GM18873 (cell line): ENCODE measurements around the gene PHOSPHO1.
A peak's percentile ranks its signal among the peaks of the same experiment; 100 is the strongest.
"Not testable (repeated sequence)": the region's sequence is repeated elsewhere in the genome, so short reads cannot be mapped to it uniquely, and the experiment has no call there.

Experiments used
- ATAC-seq: cut with Tn5 transposase; IDR thresholded peaks from one replicate; pipeline ENCODE4 v1.9.1; 2021; ENCODE audit warnings: mild to moderate bottlenecking, moderate library complexity, moderate number of reproducible peaks; ENCODE audit not compliant: unreplicated experiment, low FRiP score

Gene PHOSPHO1, protein sequence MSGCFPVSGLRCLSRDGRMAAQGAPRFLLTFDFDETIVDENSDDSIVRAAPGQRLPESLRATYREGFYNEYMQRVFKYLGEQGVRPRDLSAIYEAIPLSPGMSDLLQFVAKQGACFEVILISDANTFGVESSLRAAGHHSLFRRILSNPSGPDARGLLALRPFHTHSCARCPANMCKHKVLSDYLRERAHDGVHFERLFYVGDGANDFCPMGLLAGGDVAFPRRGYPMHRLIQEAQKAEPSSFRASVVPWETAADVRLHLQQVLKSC

DNA sequence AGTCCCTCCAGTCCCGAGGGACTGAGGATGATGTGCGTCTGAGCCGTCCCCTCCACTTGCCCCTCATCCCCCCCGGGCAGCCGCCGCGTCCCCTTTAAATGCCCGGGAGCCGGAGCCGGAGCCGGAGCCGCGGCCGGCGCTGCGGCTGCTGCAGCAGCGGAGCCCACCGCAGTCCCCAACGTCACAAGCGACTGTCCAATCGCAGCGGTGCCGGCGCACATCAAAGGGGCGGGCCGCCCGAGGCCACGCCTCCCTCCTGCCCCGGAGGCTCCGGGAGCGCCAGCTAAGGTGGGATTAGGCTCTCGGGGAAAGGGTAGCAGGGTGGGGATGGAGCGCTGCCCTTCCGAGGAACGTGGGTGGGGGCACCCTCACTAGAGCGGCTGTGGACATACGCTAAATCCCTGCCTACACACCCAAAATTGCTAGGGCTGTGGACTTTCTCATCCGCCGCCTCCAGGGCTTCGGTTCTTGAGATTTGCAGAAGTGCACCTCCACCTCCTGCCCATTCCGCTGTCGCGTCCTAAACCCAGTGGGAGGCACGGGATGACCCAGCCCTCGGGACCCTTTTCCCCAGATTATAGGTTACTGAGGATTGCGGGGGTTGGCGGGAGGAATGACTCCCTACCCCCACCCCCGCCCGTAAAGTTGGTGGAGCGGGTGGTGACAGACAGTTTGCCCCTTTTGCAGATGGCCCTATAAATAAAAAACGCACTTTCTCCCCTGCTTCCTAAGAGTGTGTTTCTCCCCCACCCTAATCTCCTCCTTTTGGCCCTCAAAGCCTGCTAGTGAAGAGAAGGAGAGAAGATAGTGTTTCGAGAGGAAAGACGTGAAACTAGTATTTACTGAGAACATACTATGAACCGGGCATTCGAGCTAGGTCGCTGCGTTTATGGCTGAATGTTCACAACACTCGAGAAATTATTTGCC is at the start of gene PHOSPHO1:
PHOSPHO1 (minus strand) TSS at position 152 of the 927 bp plus-strand sequence. CDS start 4,096 bp downstream, outside the sequence.
- peak; percentile 65 for ATAC-seq

DNA sequence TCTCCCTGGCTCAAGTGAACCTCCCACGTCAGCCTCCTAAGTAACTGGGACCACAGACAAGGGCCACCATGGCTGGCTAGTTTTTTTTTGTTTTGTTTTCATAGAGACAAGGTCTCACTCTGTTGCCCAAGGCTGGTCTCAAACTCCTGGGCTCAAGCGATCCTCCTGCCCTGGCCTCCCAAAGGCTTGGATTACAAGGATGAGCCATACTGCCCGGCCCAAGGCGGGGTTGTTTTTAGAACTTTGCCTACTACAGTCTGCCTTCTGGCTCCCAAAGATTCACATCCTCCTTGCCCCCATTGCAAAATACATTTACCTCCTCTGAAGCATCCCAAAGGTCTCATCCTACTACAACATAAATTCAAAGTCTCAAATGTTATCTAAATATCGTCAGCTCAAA is 49.5 kb upstream of the PHOSPHO1 start:
- no peak for ATAC-seq

DNA sequence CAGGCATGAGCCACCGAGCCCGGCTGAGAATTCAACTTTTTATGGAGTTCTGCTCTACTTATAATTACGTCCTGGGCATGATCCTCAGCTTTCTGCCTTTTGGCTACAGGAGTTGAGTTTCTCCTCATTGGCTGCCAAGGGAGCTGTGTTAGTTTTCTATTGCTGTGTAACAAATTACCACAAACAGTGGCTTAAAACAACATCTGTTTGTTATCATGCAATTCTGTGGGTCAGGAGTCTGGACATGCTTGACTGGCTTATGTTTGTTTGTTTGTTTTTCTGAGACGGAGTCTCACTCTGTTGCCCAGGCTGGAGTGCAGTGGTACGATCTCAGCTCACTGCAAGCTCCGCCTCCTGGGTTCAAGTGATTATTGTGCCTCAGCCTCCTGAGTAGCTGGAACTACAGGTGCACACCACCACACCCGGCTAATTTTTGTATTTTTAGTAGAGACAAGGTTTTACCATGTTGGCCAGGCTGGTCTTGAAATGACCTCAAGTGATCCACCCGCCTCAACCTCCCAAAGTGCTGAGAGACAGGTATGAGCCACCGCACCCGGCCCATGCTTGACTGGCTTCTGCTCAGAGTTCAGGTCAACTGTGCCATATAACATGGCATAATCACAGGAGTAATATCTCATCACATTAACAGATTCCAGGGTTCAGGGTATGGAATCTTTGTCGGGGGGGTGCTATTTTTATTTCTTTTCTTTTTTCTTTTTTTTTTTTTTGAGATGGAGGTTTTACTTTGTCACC is 48.9 kb upstream of the PHOSPHO1 start:
- not testable (repeated sequence) for ATAC-seq

DNA sequence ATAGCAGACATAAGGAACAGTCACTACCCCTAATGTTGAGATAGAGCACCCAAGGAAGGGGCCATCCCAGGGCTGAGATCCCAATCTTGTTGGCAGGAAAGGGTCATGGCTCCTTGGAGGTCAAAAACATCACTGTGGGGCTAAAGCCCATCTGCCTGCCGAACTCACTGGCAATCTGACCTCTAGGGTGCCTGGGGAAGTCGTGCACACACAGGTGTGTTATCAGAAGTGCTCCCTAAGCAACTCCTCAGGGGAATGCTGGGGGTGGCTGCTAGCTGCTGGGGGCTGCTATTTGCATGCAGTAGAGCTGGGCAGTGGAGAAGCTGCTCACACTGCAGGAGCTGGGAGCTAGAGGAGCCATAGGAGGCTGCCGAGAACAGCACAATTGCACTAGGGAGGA is 47.5 kb upstream of the PHOSPHO1 start:
- ATAC-seq: no peak

DNA sequence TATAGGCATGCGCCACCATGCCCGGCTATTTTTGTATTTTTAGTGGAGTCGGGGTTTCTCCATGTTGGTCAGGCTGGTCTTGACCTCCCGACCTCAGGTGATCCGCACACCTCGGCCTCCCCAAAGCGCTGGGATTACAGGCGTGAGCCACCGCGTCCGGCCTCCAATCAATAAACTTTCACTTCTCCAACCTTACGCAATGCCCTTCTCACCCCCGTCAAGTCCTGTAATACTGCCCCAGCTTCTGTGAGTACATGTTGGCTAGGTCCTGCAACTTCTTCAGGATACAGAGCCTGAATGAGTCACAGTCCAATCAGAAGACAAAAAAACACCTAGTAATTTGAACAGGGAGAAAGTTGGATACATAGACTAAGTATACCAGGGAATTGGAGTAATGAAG is 47.1 kb upstream of the PHOSPHO1 start:
- no peak for ATAC-seq

DNA sequence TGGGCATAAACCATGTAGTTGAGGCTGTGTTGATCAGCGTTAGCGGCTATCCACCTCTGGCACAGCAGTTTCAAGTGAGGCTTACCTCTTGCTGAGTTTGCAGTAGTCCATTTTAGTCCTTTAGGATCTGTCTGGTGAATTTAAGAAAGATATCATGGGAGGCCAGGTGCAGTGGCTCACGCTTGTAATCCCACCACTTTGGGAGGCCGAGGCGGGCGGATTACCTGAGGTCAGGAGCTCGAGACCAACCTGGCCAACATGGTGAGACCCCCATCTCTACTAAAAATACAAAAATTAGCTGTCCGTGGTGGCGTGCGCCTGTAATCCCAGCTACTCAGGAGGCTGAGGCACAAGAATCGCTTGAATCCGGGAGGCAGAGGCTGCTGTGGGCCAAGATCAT is 45.4 kb upstream of the PHOSPHO1 start:
- not testable (repeated sequence) for ATAC-seq

DNA sequence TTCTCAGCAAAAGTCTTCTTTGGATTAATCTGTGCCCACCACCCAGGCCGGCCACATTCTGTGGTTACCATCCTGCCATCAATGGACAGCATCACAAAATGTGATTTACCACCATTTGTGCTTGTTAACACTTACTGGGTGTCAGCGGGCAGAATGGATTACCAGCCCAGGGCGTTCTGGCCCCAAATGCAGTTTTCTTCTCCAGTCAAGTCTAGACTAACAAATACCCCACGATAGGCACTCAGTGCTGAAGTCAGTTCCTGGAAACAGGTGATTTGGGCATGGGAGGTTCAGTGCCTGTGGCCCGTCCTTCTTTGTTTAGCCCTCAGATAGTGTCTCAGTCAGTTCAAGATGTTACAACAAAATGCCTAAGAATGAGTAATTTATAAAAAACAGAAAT is 38.8 kb upstream of the PHOSPHO1 start:
- ATAC-seq: no peak

DNA sequence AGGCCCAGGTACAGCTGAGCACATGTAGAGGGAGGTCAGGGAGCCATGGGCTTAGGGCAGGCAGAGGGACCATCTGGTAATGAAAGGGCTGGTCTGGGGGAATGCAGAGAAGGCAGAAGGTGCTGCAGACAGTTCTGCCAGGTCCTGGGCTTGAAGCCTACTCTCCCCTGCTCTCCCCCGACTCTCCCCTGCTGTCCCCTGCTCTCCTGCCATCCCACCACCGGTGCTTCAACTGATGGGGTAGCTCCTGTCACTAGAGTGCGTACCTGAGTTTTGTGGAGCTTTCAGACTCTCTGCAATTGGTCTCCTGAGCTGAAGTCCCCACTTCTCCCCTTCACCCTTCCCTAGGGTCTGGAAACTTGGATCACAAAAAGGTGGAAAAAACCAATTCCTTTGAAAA is 37.3 kb upstream of the PHOSPHO1 start:
- no peak for ATAC-seq

DNA sequence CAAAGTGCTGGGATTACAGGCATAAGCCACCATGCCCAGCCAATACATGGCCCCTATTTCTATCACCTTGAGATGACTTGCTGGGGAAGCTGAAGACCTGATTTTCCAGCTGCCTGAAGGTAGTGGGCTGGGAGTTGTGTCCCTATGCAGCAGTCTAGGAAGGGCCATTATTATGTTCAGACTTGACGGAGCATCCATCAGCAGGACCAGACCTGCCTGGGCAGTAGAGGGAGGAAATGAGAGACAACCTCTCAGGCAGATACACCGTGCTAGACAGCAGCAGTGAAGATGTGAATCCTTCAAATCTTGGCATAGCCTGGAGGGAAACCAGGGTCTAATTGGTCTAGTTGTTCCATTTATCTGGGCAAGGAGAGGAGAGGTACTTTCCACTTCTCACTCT is 35.6 kb upstream of the PHOSPHO1 start:
- no peak for ATAC-seq

DNA sequence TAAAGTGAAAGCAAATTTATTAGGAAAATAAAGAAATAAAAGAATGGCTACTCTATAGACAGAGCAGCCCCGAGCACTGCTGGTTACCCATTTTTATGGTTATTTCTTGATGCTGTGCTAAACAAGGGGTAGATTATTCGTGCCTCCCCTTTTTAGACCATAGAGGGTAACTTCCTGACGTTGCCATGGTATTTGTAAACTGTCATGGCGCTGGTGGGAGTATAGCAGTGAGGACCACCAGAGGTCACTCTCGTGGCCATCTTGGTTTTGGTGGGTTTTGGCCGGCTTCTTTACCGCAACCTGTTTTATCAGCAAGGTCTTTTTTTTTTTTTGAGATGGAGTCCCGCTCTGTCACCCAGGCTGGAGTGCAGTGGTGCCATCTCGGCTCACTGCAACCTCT is 31.0 kb upstream of the PHOSPHO1 start:
- not testable (repeated sequence) for ATAC-seq

DNA sequence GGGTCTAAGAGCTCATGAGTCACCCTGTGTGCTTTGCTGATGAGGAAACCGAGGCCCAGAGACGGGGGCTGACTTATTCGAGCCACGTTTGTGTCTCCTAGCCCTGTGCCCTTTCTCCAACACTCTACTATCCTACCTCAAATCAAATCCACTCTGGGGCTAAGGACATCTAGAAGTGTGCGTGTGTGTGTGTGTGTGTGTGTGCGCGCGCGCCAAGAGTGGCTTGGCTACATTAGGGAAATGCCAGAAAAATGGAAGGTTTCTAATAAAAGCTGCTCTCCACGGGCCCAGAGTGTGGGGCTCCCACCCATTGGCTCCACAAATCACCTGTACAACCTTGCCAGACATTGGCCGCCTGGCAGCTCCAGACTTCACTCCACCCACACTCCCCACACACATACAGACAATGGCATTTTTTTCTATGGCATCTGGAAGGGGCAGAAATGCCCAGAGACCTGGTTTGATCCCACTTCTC is 30.3 kb upstream of the PHOSPHO1 start:
- ATAC-seq: no peak

DNA sequence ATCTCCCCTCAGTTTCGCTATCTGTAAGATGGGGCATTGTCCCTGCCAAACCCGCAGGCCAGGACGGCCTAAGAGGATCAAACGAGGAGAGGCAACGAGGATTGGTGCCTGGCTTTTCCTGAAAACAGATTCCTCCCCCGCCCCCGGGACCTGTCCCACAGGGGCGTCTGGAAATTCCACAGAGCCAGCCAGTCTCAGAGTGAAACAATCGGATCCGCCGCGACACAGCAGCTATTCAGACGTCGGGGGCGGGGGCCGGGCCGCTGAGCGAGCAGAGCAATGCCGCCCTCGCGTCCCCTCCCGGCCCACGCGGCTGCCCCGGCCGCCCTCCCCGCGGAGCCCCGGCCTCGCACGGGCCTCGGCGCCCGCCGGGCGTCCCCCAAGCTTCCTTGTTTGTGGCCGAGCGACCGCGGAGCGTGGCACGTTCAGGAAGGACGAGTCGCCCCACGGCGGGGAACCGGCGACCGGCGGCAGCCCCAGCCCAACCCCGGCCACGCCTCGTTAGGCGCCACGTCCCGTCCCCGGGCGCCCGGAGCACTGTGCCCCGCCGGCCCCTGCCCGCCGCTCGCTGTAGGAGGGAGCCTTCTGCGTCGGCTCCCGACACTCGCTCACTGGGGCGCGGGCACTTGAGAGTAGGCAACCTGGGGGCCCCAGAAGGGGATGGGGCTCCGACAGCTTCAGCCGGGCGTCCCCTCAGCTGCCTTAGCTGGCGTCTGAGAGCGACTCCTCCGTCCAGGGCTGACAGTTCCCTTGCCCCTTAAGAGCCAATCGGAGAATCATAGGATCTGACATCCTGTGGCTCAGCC is 29.6 kb upstream of the PHOSPHO1 start:
- no peak for ATAC-seq

DNA sequence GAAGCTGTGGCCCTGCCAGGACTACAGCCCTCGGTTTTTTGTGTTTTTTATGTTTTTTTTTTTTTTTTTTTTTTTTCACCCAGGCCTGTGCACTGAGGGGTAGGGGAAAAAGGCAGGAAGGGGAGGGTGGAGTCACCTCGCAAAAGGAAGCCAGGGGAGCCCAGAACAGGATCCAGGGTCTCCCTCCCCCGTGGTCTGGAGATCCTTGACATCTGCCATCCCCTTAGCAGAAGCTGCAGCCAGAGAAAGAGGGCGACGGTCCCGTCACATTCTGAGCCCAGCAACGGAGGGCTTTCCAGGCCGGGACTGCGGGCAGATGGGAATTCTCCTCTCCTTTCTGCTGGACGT is 29.1 kb upstream of the PHOSPHO1 start:
- no peak for ATAC-seq

DNA sequence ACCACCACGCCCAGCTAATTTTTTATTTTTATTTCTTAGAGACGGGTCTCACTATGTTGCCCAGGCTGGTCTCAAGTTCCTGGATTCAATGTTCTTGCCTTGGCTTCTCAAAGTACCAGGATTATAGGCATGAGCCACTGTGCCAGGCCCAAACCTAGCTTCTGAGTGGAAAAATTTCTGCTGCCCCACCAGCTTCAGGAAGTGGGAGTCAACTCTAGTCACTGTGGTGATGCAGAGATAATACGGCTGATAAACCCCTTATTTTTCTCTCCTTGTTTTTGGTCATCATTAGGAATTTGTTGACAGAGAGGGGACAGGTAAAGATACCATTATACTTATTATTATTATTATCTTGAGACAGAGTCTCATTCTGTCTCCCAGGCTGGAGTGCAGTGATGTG is 27.8 kb upstream of the PHOSPHO1 start:
- no peak for ATAC-seq

DNA sequence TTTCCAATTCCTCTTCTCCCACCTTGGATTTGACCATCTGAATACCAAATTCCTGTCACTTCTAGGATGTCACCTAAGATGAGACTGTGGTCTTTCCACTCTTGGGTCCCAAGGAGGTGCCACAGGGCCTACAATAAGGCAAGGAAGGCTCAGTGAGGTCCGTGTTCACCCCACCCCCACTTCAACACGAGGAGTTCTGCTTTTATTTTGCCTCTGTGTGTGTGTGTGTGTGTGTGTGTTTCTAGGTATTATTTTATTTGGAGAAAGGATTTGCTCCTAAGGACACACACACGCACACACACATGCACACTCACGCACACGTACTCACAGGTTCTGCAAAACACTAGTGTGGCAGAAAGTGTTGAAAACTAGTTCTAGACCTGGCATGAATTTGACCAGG is 24.5 kb upstream of the PHOSPHO1 start:
- ATAC-seq: no peak

DNA sequence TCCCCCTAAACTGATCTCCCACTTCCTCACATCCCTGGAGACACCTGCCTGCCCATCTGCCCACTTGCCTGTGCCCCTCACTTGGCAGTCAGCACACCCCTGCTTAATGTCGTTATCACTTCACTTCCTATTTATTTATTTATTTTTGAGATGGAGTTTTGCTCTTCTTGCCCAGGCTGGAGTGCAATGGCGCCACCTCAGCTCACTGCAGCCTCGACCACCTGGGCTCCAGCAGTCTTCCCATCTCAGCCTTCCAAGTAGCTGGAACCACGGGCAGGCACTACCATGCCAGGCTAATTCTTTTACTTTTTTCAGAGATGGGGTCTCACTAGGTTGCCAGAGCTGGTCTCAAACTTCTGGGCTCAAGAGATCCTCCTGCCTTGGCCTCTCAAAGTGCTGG is 23.5 kb upstream of the PHOSPHO1 start:
- no peak for ATAC-seq

DNA sequence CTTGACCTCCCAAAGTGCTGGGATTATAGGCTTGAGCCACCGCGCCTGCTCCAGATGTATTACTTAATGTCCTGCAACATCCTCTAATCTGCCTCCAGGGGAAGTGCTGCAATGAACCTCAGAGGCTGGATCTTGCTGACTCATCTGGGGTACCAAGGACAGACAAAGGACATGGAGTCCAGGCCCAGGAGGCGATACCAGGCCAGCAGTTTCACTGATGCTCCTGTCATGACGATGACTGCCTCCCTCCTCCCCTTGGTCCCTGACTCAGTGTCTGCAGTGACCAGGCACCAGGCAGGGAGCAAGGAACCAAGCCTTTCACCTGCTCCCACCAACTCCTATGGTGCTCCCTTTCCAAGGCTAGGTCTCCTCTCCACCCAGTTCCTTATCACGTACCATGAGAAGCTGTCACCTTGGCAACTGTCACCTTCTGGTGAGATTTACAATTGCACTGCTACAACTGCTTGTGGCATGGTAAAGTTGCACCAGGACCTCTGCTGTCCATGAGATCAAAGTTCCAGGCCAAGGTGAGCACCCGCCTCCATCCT is 21.6 kb upstream of the PHOSPHO1 start:
- no peak for ATAC-seq

DNA sequence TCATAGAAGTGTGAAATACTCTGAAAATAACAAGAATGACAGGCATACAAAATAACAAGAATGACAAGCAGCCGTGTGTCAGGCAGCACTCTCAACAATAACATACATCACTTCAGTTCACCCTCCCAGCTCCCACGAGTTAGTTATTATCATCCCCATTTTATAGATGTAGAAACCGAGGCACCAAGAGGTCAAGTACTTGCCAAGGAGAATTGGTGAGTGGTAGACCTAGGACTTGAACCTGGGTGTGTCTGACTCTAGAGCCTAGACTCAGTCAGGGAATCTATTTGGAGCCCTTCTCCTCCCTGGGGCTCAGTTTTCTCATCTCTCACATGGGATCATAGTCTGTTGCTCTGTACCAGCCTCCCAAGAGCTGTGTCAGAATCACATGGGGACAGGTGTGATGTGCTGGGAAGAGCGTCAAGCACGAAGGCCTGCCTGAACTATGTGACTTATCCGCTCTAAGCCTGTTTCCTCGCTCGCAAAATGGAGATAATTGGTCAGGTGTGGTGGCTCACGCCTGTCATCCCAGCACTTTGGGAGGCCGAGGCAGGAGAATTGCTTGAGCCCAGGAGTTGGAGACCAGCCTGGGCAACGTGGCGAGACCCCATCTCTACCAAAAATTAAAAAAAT is 19.4 kb upstream of the PHOSPHO1 start:
- ATAC-seq: no peak

DNA sequence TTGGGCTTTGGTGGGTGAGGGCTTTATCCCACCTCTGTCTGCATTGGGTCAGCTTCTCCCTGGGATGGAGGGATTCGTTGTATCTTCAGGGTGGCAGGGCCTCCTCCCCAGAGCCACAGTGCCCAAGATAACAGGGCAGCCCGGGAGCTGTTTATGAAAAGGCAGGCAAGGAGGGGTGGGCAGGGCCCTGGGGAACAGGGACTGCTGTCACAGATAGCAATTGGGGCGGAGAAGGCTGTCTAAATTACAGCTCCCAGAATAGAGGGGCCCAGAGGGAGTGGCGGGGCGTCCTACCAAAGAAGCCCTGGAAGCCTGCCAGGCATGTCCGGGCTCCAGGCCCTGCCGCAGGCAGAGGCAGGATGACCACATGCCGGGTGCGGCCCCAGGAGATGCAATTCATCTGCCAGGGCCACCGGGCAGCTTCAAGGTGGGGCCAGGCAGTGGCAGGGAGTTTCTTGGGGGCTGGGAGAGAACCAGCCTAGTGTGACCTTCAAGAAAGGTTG is 18.8 kb upstream of the PHOSPHO1 start:
- no peak for ATAC-seq
